Stimulated activated CD8-positive, alpha-beta memory T cell treated with anti-CD3 and anti-CD28 coated beads, Interleukin-12 subunit alpha, Interleukin-12 subunit beta, amount 100 ng/mL, for 24 hours (primary cell): ENCODE data around the gene CFAP73.
"Not testable (repeated sequence)": the region's sequence is repeated elsewhere in the genome, so short reads cannot be mapped to it uniquely, and the experiment has no call there.

Experiments used
- DNase-seq: peaks from one replicate; pipeline ENCODE4 v3.0.0-alpha.2; 2020; ENCODE audit errors: extremely low read depth

CFAP73 gene

GRCh38 chr12:113149361-113150150 is at the start of gene CFAP73:
Gene CFAP73, plus strand, starts transcription at chr12:113149724. Its CDS starts 134 bp downstream, at chr12:113149858.
- no peak for DNase-seq

- DNase-seq: no peak
These were observed 49.8 kb upstream of the CFAP73 start for GRCh38 chr12:113099764-113100163.

GRCh38 chr12:113101751-113102150 is 47.8 kb upstream of the CFAP73 start:
- no peak for DNase-seq

- no peak for DNase-seq
These were observed 46.7 kb upstream of the CFAP73 start for GRCh38 chr12:113102811-113103210.

- DNase-seq: no peak
These were observed 45.6 kb upstream of the CFAP73 start for GRCh38 chr12:113103756-113104450.

GRCh38 chr12:113104953-113105510 is 44.5 kb upstream of the CFAP73 start:
- DNase-seq: no peak

- DNase-seq: no peak
These were observed 43.8 kb upstream of the CFAP73 start for GRCh38 chr12:113105606-113106271.

- DNase-seq: no peak
These were observed 43.2 kb upstream of the CFAP73 start for GRCh38 chr12:113106361-113106760.

GRCh38 chr12:113108308-113108707 is 41.2 kb upstream of the CFAP73 start:
- DNase-seq: no peak

- DNase-seq: no peak
These were observed 40.2 kb upstream of the CFAP73 start for GRCh38 chr12:113109360-113109759.

- no peak for DNase-seq
These were observed 39.5 kb upstream of the CFAP73 start for GRCh38 chr12:113109872-113110599.

- no peak for DNase-seq
These were observed 38.3 kb upstream of the CFAP73 start for GRCh38 chr12:113111247-113111646.

GRCh38 chr12:113112043-113112899 is 37.3 kb upstream of the CFAP73 start:
- no peak for DNase-seq

- DNase-seq: no peak
These were observed 36.1 kb upstream of the CFAP73 start for GRCh38 chr12:113113397-113113796.

- DNase-seq: no peak
These were observed 34.9 kb upstream of the CFAP73 start for GRCh38 chr12:113114447-113115178.

- DNase-seq: no peak
These were observed 33.9 kb upstream of the CFAP73 start for GRCh38 chr12:113115455-113116126.

GRCh38 chr12:113116875-113117274 is 32.6 kb upstream of the CFAP73 start:
- no peak for DNase-seq

GRCh38 chr12:113117684-113118083 is 31.8 kb upstream of the CFAP73 start:
- not testable (repeated sequence) for DNase-seq

GRCh38 chr12:113118142-113118541 is 31.4 kb upstream of the CFAP73 start:
- no peak for DNase-seq
